IMR-90 (cell line): Measurements from ENCODE around the gene ERBB4.

Experiments used
- BHLHE40 ChIP-seq: fragments of 150-350 bp; IDR thresholded peaks from 2 replicates; pipeline ENCODE4 v1.6.1; 2016; ENCODE audit warnings: mild to moderate bottlenecking, low read depth, low read length
- CTCF ChIP-seq: conservative IDR thresholded peaks from 2 replicates; pipeline ENCODE4 v1.5.1; 2012; ENCODE audit warnings: mild to moderate bottlenecking, low read depth, low read length, improper control_type of control experiment
- FOS ChIP-seq: fragments of 150-350 bp; IDR thresholded peaks from 2 replicates; pipeline ENCODE4 v1.6.1; 2016; ENCODE audit warnings: low read depth, low read length
- MXI1 ChIP-seq: IDR thresholded peaks from 2 replicates; pipeline ENCODE4 v1.6.1; 2012; ENCODE audit warnings: low read depth, mild to moderate bottlenecking, low read length, moderate library complexity, borderline replicate concordance
- POLR2A ChIP-seq: IDR thresholded peaks from 2 replicates; pipeline ENCODE4 v1.6.1; 2012; ENCODE audit warnings: mild to moderate bottlenecking, low read depth, low read length
- RCOR1 ChIP-seq: IDR thresholded peaks from 2 replicates; pipeline ENCODE4 v1.6.1; 2012; ENCODE audit warnings: mild to moderate bottlenecking, low read length, improper control_type of control experiment; ENCODE audit not compliant: insufficient replicate concordance
- RFX5 ChIP-seq: IDR thresholded peaks from 2 replicates; pipeline ENCODE4 v1.8.0; 2012; ENCODE audit warnings: low read depth, mild to moderate bottlenecking, low read length, moderate library complexity

GRCh38 chr2:211367711-211368110, 1170.9 kb downstream of the ERBB4 start:
- TF ChIP-seq CTCF (no peak), RCOR1 (no peak), POLR2A (no peak), RFX5 (no peak), BHLHE40 (no peak), MXI1 (no peak), FOS (no peak)
